Stromal cell of bone marrow (primary cell): ENCODE data around the gene RPS8.
"Not testable (repeated sequence)": the region's sequence is repeated elsewhere in the genome, so short reads cannot be mapped to it uniquely, and the experiment has no call there.

Experiments
- DNase-seq: peaks from one replicate; pipeline ENCODE4 v3.0.0-alpha.2; 2012; ENCODE audit warnings: low read depth

The RPS8 gene

DNA sequence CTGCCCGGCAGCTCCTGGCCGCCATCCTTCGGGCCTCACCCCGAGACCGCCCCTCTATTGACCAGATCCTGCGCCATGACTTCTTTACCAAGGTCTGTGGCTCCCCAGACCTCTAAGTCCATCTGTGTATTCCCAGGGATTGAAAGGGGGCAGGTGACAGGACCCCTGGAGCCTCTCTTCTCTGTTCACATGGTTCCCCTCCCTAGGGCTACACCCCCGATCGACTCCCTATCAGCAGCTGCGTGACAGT lies 27.6 kb downstream of the RPS8 start:
- DNase-seq, result no peak

DNA sequence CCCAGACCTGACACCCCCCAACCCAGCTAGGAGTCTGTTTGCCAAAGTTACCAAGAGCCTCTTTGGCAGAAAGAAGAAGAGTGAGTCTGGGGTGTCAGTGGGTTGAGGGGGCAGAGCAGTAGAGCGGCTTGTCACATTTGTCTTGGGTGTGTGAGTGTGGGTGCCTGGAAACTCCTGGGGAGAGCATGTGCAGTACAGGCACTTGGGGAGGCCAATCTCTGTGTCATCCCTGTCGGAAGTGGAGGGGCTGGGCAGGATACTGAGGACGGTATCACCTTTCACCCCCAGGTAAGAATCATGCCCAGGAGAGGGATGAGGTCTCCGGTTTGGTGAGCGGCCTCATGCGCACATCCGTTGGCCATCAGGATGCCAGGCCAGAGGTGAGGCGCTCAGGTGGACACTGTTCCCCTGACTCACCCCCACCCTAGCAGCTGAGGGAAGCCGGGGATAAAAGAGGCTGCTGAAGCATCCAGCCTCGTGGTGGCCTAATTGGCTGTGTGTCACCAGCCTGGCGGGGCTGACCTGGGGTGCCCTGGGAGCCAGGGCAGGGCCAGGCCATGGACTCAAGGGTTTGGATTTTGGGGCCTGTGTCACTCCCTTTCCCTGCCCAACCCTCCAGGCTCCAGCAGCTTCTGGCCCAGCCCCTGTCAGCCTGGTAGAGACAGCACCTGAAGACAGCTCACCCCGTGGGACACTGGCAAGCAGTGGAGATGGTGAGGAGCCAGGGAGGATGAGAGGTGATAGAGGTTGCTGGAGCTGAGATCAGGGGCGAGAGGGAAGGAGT lies 28.2 kb downstream of the RPS8 start:
- no peak for DNase-seq

- DNase-seq, result no peak
Measured at GRCh38 chr1:44805311-44806024, 30.1 kb downstream of the RPS8 start.

DNA sequence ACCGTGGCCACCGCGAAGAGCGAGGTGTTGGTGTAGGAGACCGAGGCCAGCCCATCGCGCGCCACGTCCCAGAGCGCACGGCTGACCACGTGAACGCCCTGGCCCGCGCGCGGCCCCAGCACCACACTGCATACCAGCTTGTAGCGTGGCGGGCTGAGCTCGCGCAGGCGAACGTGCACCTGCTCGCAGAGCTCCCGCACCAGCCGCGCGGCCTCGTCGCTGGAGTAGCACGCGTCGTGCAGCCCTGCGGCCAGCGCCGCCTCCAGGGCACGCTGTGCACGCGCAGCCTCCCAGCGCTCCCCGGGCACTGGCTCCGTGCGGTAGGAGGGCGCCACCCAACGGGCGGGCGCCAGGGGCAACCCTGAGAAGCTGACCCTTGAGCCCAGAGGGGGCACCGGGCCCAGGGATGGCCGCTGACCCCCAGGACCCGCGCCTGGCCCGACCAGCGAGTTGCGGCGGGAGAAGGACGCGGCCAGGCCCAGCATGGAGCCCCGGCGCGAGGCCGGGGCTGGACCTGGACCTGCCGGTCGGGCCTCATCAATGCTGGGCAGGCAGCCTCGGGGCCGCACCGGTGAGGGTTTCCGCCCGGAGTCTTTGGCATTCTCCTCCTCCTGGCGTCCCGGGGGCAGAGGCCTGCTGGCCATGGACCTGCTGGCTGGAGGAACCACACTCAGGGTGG lies 30.8 kb downstream of the RPS8 start:
- no peak for DNase-seq

DNA sequence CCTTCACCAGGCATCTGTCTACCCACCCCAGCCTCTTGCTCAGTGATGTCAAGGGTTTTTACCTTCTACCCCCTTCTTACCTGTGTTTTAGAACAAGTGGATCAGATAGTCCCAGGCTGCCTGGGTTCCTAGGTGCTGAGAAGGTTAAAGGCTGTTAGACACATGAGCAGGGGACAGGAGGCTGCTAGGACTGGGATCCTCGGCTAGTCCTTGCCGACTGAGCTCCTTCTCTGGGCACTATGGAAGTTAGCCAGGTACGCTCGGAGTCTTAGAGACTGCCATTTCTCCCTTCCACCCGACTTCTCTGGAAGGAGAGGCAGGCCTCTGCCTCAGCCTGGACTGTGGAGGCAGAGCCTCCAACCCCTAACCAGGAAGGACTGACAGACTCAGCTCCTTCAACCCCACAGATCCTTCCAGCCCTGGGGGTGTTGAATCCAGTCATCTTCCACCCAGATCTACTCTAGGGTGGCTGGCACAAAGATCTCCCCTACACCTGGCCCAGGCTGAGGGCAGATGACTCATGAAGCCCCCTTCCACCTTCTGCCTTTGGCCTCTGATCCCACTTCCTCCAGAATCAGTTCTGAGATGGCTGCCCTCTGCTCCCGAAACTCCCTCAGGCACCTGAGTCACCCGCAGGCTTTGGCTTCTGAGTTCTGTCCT lies 31.5 kb downstream of the RPS8 start, which contains the start of gene DYNLT4:
Gene DYNLT4 (minus strand): TSS at position 648 of the 660 bp plus-strand sequence. CDS start 683 bp downstream, outside the sequence.
- DNase-seq, result no peak

- DNase-seq, result peak; percentile 100
Measured at GRCh38 chr1:44807364-44808062, 32.2 kb downstream of the RPS8 start.

- DNase-seq, result peak; percentile 88
Measured at GRCh38 chr1:44808063-44808937, 33.0 kb downstream of the RPS8 start, which contains the start of gene BTBD19. Gene BTBD19 (plus strand): TSS chr1:44808523. CDS start chr1:44808821, 298 bp downstream.

DNA sequence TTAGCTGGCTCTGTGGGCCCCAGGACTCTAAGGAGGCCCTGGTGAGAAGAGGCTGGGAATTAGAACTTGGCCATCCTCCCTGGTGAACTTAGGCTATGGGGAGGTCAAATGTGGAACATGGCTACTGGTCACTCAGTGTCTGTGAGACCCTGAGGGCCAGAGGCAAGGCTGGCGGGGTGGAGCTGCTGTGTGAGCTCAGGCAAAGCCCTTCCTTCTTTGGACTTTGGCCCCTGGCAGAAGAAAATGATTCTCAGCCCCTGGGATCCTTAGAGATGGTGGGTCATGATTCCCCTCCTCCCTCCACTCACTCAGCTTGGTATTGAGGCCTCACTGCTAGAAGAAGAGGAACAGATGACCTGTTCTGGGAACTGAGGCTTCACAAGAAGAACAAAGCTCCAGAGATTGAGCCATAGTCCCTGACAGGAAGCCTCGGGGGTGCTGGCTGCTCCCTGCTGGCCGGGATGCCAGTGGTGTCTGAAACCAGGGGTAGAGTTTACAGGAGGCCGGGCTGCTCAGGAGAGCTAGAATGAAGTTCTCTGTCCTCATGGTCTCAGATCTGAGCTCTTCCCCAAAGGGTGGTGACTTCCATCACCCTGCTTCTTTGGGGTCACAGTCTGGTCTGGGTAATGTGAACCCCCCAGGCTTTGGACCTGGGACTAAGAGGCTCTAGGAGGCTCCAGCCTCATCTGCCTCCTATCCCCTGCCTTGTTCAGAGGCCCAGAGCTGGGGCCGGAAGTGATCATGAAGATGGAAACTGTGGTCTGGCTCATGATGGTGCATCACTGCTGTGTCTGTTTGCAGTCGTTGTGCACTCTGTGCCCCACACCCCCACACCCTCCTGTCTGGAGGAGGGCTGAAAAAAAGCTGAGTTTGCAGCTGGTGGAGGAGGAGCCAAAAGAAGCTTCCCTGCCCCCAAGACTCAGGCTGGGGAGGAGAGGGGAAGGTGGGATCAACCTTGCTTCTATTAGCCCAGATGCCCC lies 33.9 kb downstream of the RPS8 start:
- peak; percentile 73 for DNase-seq

- no peak for DNase-seq
Measured at GRCh38 chr1:44810101-44810761, 34.9 kb downstream of the RPS8 start.

GRCh38 chr1:44810762-44811105 lies 35.4 kb downstream of the RPS8 start:
- DNase-seq, result not testable (repeated sequence)

DNA sequence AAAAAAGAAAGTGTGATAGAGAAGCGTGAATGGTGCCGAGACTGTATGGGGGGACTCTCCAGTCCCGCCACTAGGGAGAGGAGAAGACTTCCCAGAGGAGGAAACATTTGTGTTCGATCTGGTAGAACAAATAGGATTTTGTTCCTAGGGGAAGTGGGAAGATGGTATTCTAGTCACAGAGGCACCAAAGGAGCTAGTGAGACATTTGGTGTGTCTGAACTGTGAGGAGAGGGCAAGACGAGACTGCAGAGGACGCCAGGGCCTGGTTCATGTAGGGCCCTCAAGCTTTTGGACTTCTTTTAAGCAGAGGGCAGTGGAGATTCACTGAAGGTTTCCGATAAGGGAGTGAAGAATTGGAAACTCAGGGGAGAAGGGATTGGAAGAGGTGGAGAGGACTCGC lies 35.9 kb downstream of the RPS8 start:
- no peak for DNase-seq

GRCh38 chr1:44812822-44813543 lies 37.6 kb downstream of the RPS8 start:
- no peak for DNase-seq

DNA sequence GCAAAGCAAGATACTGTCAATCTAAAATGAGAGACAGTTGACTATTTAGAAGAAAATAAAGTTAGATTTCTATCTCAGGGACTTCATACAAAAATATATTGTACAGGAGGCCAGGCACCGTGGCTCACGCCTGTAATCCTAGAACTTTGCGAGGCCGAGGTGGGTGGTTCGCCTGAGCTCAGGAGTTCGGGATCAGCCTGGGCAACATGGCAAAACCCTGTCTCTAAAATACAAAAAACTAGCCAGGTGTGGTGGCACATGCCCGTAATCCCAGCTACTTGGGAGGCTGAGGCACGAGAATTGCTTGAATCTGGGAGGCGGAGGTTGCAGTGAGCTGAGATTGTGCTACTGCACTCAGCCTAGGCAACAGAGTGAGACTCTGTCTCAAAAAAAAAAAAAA lies 40.6 kb downstream of the RPS8 start:
- not testable (repeated sequence) for DNase-seq

DNA sequence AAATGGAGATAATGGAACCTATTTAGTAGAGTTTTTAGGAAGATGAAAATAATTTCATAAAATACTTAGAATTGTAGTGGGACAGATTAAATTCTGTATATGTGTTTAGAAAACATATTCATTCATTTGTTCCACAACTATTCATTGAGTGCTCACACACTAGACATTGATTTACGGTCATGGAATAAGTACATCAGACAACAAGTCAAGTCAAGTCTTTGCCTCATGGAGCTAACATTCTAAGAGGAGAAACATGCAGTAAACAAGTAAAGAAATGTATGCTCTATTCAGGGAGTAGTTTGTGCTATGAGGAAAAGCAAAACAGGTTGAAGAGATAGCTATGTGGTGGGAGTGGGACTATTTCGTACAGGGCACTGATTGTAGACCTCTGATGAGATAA lies 42.0 kb downstream of the RPS8 start:
- no peak for DNase-seq

DNA sequence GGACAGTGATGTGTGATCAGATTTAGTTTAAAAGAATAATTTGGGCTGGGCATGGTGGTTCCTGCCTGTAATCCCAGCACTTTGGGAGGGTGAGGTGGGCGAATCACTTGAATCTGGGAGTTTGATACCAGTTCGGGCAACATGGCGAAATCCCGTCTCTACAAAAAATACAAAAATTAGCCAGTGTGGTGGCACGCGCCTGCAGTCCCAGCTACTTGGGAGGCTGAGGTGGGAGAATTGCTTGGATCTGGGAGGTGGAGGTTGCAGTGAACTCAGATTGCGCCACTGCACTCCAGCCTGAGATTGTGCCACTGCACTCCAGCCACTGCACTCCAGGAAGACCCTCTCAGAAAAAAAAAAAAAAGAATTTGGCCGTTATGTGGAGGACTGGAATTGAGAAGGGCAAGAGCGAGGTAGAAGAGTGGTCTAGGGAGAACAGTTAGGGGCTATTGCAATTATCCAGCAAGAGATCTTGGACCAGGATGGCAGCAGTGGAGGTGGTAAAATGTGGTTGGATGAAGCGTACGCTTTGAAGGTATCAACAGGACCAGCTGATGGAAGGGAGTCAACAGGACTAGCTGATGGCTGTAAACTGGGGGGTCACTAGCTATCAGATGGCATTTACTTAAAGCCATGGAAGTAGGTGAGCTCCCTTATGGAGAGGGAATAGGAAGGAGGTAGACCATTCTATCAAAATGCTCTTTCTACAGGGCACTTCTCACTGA lies 42.6 kb downstream of the RPS8 start:
- DNase-seq, result no peak

DNA sequence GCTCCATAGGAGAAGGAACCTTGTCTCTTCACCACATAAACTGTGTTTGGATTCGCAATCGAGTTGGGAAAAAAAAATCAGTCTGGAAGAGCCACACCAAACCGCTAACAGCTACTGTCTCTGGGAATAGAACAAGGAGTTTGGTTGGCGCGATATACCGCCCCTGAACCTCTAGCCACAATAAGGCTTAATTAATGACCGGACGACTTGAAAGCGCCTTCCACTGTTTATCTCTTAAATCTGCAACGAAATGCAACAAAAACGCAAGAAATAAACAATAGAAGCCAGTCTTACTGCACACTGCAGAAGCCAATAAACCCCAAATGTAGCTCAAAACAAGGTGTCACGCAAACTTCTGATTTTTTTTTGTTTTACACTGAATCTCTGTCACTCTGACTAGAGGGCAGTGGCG lies 43.9 kb downstream of the RPS8 start:
- no peak for DNase-seq

DNA sequence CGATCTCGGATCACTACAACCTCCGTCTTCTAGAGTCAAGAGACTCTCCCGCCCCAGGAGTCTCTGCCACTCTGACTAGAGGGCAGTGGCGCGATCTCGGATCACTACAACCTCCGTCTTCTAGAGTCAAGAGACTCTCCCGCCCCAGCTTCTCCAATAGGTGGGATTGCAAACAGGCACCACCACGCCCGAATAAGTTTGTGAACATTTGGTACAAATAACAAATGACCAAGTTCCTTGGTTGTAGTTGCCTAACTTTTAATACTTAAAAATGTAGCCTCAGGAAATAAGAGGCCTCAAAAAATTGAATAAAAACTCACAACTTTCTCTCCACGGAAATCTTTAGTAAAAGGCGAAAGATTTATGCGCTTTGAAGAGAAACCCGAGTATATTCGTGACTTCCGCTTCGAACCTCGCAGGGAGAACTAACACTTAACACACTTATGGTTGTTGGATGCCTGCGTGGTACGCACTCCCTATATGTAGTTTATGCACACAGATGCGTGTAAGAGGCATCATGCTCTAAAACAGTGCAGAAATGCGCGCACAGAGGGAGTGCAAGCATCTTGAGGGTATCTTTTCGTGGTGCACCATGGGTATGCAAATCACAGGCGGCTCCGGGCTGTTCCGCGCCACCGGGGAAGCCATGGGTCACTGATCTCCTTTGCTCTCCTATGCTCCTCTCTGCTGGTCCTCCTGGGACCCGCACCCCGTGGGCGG lies 44.4 kb downstream of the RPS8 start:
- DNase-seq, result peak; percentile 80
